ENCODE data around the gene PORCN. TPM values are rescaled to one million over a fixed set of nuclear protein-coding genes. Genes with fewer than 3 reads are reported as not detected.

The PORCN gene
- total and polyA plus RNA-seq, 2 of the 13 experiments (the other 11 are each of a cell fraction or from before 2014, with no cell fraction given), result 3.9 to 5.8 TPM

- TF ChIP-seq TFDP2 (CRISPR knock-in tag; IDR thresholded peaks at IDR 0.05) (no peak), MED8 (CRISPR knock-in tag; IDR thresholded peaks at IDR 0.05; ENCODE audit: insufficient replicate concordance) (no peak), ZGPAT (CRISPR knock-in tag; IDR thresholded peaks at IDR 0.05) (no peak), ESRRA (CRISPR knock-in tag; IDR thresholded peaks at IDR 0.05; ENCODE audit: low read depth) (no peak), ZBTB7A (CRISPR knock-in tag; IDR thresholded peaks at IDR 0.05) (no peak), NR2F1 (CRISPR knock-in tag; IDR thresholded peaks at IDR 0.05) (peak; percentile 77 to 87), ATF3 (CRISPR knock-in tag; IDR thresholded peaks at IDR 0.05) (peak; percentile 69), ZHX1 (CRISPR knock-in tag; IDR thresholded peaks at IDR 0.05; ENCODE audit: low read depth) (no peak), TRIM24 (CRISPR knock-in tag; IDR thresholded peaks at IDR 0.05) (no peak), ZNF335 (CRISPR knock-in tag; IDR thresholded peaks at IDR 0.05) (no peak), USF2 (IDR thresholded peaks at IDR 0.05; ENCODE audit: low read depth, low read length) (no peak), USF2 (CRISPR knock-in tag; IDR thresholded peaks at IDR 0.05; ENCODE audit: borderline replicate concordance) (no peak), MTERF4 (CRISPR knock-in tag; IDR thresholded peaks at IDR 0.05) (no peak), GATAD1 (CRISPR knock-in tag; IDR thresholded peaks at IDR 0.05) (no peak), RBAK (CRISPR knock-in tag; IDR thresholded peaks at IDR 0.05) (no peak), ELF1 (CRISPR knock-in tag; IDR thresholded peaks at IDR 0.05) (no peak), SRSF4 (IDR thresholded peaks at IDR 0.05; ENCODE audit: low read depth, low read length, poor library complexity, severe bottlenecking) (no peak), HOXA9 (CRISPR knock-in tag; IDR thresholded peaks at IDR 0.05; ENCODE audit: borderline replicate concordance) (no peak), ZNF30 (CRISPR knock-in tag; IDR thresholded peaks at IDR 0.05) (no peak), ZBTB34 (CRISPR knock-in tag; IDR thresholded peaks at IDR 0.05) (no peak)
These were observed 3.3 kb upstream of the PORCN start (continued) for GRCh38 chrX:48505481-48505880.

Data from HepG2 (cell line).